ENCODE data around the gene NT5DC1. TPM values are rescaled to one million over a fixed set of nuclear protein-coding genes. Genes with fewer than 3 reads are reported as not detected.
A peak's percentile ranks its signal among the peaks of the same experiment; 100 is the strongest.

NT5DC1 gene
- total and polyA plus RNA-seq, 2 donors (not counting 1 experiment from before 2014, with no cell fraction given), result 26.4 to 54.8 TPM

GRCh38 chr6:116253188-116253504, 152.5 kb downstream of the NT5DC1 start:
- no peak overlapping the region for H3K27ac Mint-ChIP-seq
- POLR2A ChIA-PET, result interaction anchor here (1.9 kb wide), 1 partner anchor 318 kb away, joined by 11 read pairs; the partner anchor contains the start of gene RWDD1
- Histone ChIP-seq H3K4me3 (ENCODE audit: control extremely low read depth in 1 of 5, extremely low read depth in 1 of 5, insufficient read depth in 1 of 5, low read depth in 2 of 5, low read length in 4 of 5) (peak overlapping the region; percentile 85 to 99 (median 98)), H3K27me3 (replicated peaks in 1 of 4; ENCODE audit: control extremely low read depth in 1 of 4, control insufficient read depth in 3 of 4, insufficient read depth in 4 of 4, low read length in 3 of 4) (no peaks in the 10 kb centered on the region), H3K9ac (ENCODE audit: low read length) (peak overlapping the region; percentile 98), H3K36me3 (replicated peaks in 1 of 2; ENCODE audit: control extremely low read depth in 1 of 2, control insufficient read depth in 1 of 2, extremely low read depth in 1 of 2, insufficient read depth in 2 of 2, low read length in 1 of 2) (no peaks in the 10 kb centered on the region), H4K20me1 (ENCODE audit: control insufficient read depth, insufficient read depth, low read length, poor library complexity, severe bottlenecking) (no peaks in the 10 kb centered on the region), H2AFZ (ENCODE audit: insufficient read depth, low read depth, low read length, poor library complexity, severe bottlenecking) (peak overlapping the region; percentile 94), H3K79me2 (ENCODE audit: control insufficient read depth, insufficient read depth, low read length) (peaks cover 40% of the 10 kb centered on the region), H3K4me2 (replicated peaks; ENCODE audit: low read depth, low read length, poor library complexity, severe bottlenecking) (peak overlapping the region; percentile 85), H3K9me3 (ENCODE audit: control extremely low read depth in 1 of 3, control insufficient read depth in 2 of 3, insufficient read depth in 1 of 3, low read length in 2 of 3) (no peaks in the 10 kb centered on the region), H3K4me1 (ENCODE audit: control insufficient read depth in 2 of 2, insufficient read depth in 2 of 2, low read length in 2 of 2) (peaks cover 31 to 36% of the 10 kb centered on the region in 2 donors), H3K27ac (ENCODE audit: low read length in 2 of 2) (peak overlapping the region; percentile 94 to 98)
- 54% methylated on average over 11 of the region's 11 CpGs for WGBS (ENCODE audit: insufficient coverage)
- no peaks in the 10 kb centered on the region for H3K27me3 Mint-ChIP-seq
- CTCF ChIA-PET, result interaction anchor here (1.0 to 1.5 kb wide), 3 partner anchors 35 to 308 kb away, joined by 3 to 4 read pairs (median 4); no protein-coding TSS in a partner anchor
- intact Hi-C loops (cut with micrococcal nuclease), result no loop called here
- no peak overlapping the region for H3K4me3 Mint-ChIP-seq
- ATAC-seq (ENCODE audit: low read depth) (no peak), DNase-seq (no peak)
- TF ChIP-seq EZH2 (IDR thresholded peaks at IDR 0.05; ENCODE audit: borderline replicate concordance, insufficient read depth, low read depth, low read length, poor library complexity, severe bottlenecking) (no peak), CTCF (IDR thresholded peaks at IDR 0.05) (no peak)
- no peaks in the 10 kb centered on the region for H3K9me3 Mint-ChIP-seq (ENCODE audit: insufficient read depth)
- H3K4me1 Mint-ChIP-seq, result peaks cover 40% of the 10 kb centered on the region

GRCh38 chr6:116253505-116254296, 153.0 kb downstream of the NT5DC1 start, which contains the start of gene TSPYL4:
TSS of gene TSPYL4 (minus strand) at chr6:116254075. CDS start at chr6:116254008, 67 bp downstream.
- H3K36me3 ChIP-seq (replicated peaks in 1 of 2; ENCODE audit: control extremely low read depth in 1 of 2, control insufficient read depth in 1 of 2, extremely low read depth in 1 of 2, insufficient read depth in 2 of 2, low read length in 1 of 2), result no peaks in the 10 kb centered on the region
- no peak for TF ChIP-seq EZH2 (IDR thresholded peaks at IDR 0.05; ENCODE audit: borderline replicate concordance, insufficient read depth, low read depth, low read length, poor library complexity, severe bottlenecking)
- no peak for TF ChIP-seq CTCF (IDR thresholded peaks at IDR 0.05)
- H3K9ac ChIP-seq (ENCODE audit: low read length), result peak within 1 kb of the TSS; percentile 98
- ChIA-PET CTCF (interaction anchor here (1.0 to 1.9 kb wide), 8 partner anchors 14 to 307 kb away, joined by 3 to 10 read pairs (median 4); no protein-coding TSS in a partner anchor), POLR2A (interaction anchor here (1.0 to 1.9 kb wide), 2 partner anchors 25 to 317 kb away, joined by 7 to 11 read pairs; partner anchors contain the start of genes RWDD1 and TSPYL1)
- intact Hi-C loops (cut with micrococcal nuclease), result loop anchor here (1.0 to 2.0 kb wide), 5 partner anchors 15 to 428 kb away; partner anchors contain the start of genes KPNA5, NT5DC1, RWDD1 and TSPYL1
- peaks cover 35% of the 10 kb centered on the region for H3K4me1 Mint-ChIP-seq
- H3K4me2 ChIP-seq (replicated peaks; ENCODE audit: low read depth, low read length, poor library complexity, severe bottlenecking), result peak within 1 kb of the TSS; percentile 85
- peak within 1 kb of the TSS; percentile 94 to 98 for H3K27ac ChIP-seq (ENCODE audit: low read length in 2 of 2)
- H3K9me3 Mint-ChIP-seq (ENCODE audit: insufficient read depth), result no peaks in the 10 kb centered on the region
- under 1% methylated on average over 41 of the region's 53 CpGs for WGBS (ENCODE audit: insufficient coverage)
- peak within 1 kb of the TSS; percentile 85 to 99 (median 98) for H3K4me3 ChIP-seq (ENCODE audit: control extremely low read depth in 1 of 5, extremely low read depth in 1 of 5, insufficient read depth in 1 of 5, low read depth in 2 of 5, low read length in 4 of 5)
- no peak within 1 kb of the TSS for H3K27ac Mint-ChIP-seq
- H3K27me3 Mint-ChIP-seq, result no peaks in the 10 kb centered on the region
- no peak within 1 kb of the TSS for H3K4me3 Mint-ChIP-seq
- peaks cover 40% of the 10 kb centered on the region for H3K79me2 ChIP-seq (ENCODE audit: control insufficient read depth, insufficient read depth, low read length)
- H3K4me1 ChIP-seq (ENCODE audit: control insufficient read depth in 2 of 2, insufficient read depth in 2 of 2, low read length in 2 of 2), result peaks cover 31 to 36% of the 10 kb centered on the region in 2 donors
- no peaks in the 10 kb centered on the region for H3K27me3 ChIP-seq (replicated peaks in 1 of 4; ENCODE audit: control extremely low read depth in 1 of 4, control insufficient read depth in 3 of 4, insufficient read depth in 4 of 4, low read length in 3 of 4)
- no peaks in the 10 kb centered on the region for H3K9me3 ChIP-seq (ENCODE audit: control extremely low read depth in 1 of 3, control insufficient read depth in 2 of 3, insufficient read depth in 1 of 3, low read length in 2 of 3)
- ATAC-seq (ENCODE audit: low read depth) (peak; percentile 99), DNase-seq (peak; percentile 95)
- H2AFZ ChIP-seq (ENCODE audit: insufficient read depth, low read depth, low read length, poor library complexity, severe bottlenecking), result peak within 1 kb of the TSS; percentile 94
- no peaks in the 10 kb centered on the region for H4K20me1 ChIP-seq (ENCODE audit: control insufficient read depth, insufficient read depth, low read length, poor library complexity, severe bottlenecking)
